Neuronal stem cell (in vitro differentiated cells): ENCODE data around the gene FNIP2.
"Not testable (repeated sequence)": the region's sequence is repeated elsewhere in the genome, so short reads cannot be mapped to it uniquely, and the experiment has no call there.

Experiments used
- DNase-seq: peaks from one replicate; pipeline ENCODE4 v3.0.0-alpha.2; 2013; ENCODE audit warnings: low spot score
- H2AFZ ChIP-seq: one replicate; pipeline ENCODE4 v1.6.1; 2013; ENCODE audit warnings: mild to moderate bottlenecking, low read length, inconsistent platforms
- H2AK5ac ChIP-seq: 2 replicates; pipeline ENCODE4 v1.6.1; 2013; ENCODE audit warnings: low read depth, mild to moderate bottlenecking, inconsistent platforms, low read length, moderate library complexity, mixed read lengths
- H2BK120ac ChIP-seq: 2 replicates; pipeline ENCODE4 v1.6.1; 2013; ENCODE audit warnings: low read depth, mild to moderate bottlenecking, inconsistent platforms, low read length, moderate library complexity, mixed read lengths
- H2BK12ac ChIP-seq: one replicate; pipeline ENCODE4 v1.6.1; 2013; ENCODE audit warnings: low read length, inconsistent platforms
- H2BK15ac ChIP-seq: 2 replicates; pipeline ENCODE4 v1.6.1; 2013; ENCODE audit warnings: mild to moderate bottlenecking, low read length, inconsistent platforms, mixed read lengths
- H2BK5ac ChIP-seq: one replicate; pipeline ENCODE4 v1.6.1; 2013; ENCODE audit warnings: inconsistent platforms, mild to moderate bottlenecking, low read length, moderate library complexity
- H3K14ac ChIP-seq: one replicate; pipeline ENCODE4 v1.6.1; 2013; ENCODE audit warnings: low read length, inconsistent platforms
- H3K18ac ChIP-seq: 2 replicates; pipeline ENCODE4 v1.6.1; 2013; ENCODE audit warnings: low read length, inconsistent platforms
- H3K23ac ChIP-seq: 2 replicates; pipeline ENCODE4 v1.6.1; 2013; ENCODE audit warnings: low read depth, mild to moderate bottlenecking, mixed read lengths, low read length, inconsistent platforms; ENCODE audit not compliant: poor library complexity
- H3K27ac ChIP-seq: replicated peaks from 3 replicates; pipeline ENCODE4 v1.5.1; 2013; ENCODE audit warnings: low read length, inconsistent platforms
- H3K27me3 ChIP-seq, 3 experiments: 2 replicates each; pipeline ENCODE4 v1.6.1; 2013; ENCODE audit warnings: low read length in 3 of 3, mild to moderate bottlenecking in 2 of 3, inconsistent platforms in 1 of 3, low read depth in 1 of 3, mixed read lengths in 1 of 3, moderate library complexity in 1 of 3; ENCODE audit not compliant: control insufficient read depth in 3 of 3, insufficient read depth in 3 of 3
- H3K36me3 ChIP-seq, 2 donors: replicated peaks in 1 of 2; 2 replicates each; pipeline ENCODE4 v1.6.1; 2013; ENCODE audit warnings: low read length in 2 of 2; ENCODE audit not compliant: control insufficient read depth in 2 of 2, insufficient read depth in 2 of 2
- H3K4ac ChIP-seq: 2 replicates; pipeline ENCODE4 v1.6.1; 2013; ENCODE audit warnings: inconsistent platforms, mild to moderate bottlenecking, low read length, moderate library complexity
- H3K4me1 ChIP-seq, 2 donors: 1 replicate in 1 of 2; 2 replicates in 1 of 2; pipeline ENCODE4 v1.6.1; 2013; ENCODE audit warnings: low read length in 2 of 2, low read depth in 1 of 2; ENCODE audit not compliant: control insufficient read depth in 2 of 2, insufficient read depth in 1 of 2
- H3K4me2 ChIP-seq: one replicate; pipeline ENCODE4 v1.6.1; 2013; ENCODE audit warnings: mild to moderate bottlenecking, low read length, inconsistent platforms; ENCODE audit not compliant: insufficient read depth, poor library complexity, severe bottlenecking
- H3K4me3 ChIP-seq, 2 donors: 2 replicates each; pipeline ENCODE4 v1.5.1; 2013; ENCODE audit warnings: low read length in 2 of 2, mild to moderate bottlenecking in 2 of 2, inconsistent platforms in 1 of 2, moderate library complexity in 1 of 2
- H3K79me1 ChIP-seq: one replicate; pipeline ENCODE4 v1.6.1; 2013; ENCODE audit warnings: low read depth, mild to moderate bottlenecking, inconsistent platforms, low read length, moderate library complexity
- H3K9ac ChIP-seq: one replicate; pipeline ENCODE4 v1.6.1; 2013; ENCODE audit warnings: mild to moderate bottlenecking, low read depth, low read length, inconsistent platforms; ENCODE audit not compliant: poor library complexity
- H3K9me3 ChIP-seq, 2 donors: replicated peaks in 1 of 2; 2 replicates each; pipeline versions ENCODE3 to v1.6.1; 2013; ENCODE audit warnings: low read length in 2 of 2, mild to moderate bottlenecking in 2 of 2, inconsistent platforms in 1 of 2, low read depth in 1 of 2, mixed read lengths in 1 of 2, moderate library complexity in 1 of 2; ENCODE audit not compliant: control insufficient read depth in 2 of 2, insufficient read depth in 1 of 2
- H4K8ac ChIP-seq: one replicate; pipeline ENCODE4 v1.6.1; 2013; ENCODE audit warnings: low read depth, mild to moderate bottlenecking, inconsistent platforms, low read length, moderate library complexity
- H4K91ac ChIP-seq: one replicate; pipeline ENCODE4 v1.6.1; 2013; ENCODE audit warnings: low read length, low read depth, mild to moderate bottlenecking, inconsistent platforms; ENCODE audit not compliant: poor library complexity
- WGBS, 2 donors: extraction: QIAGEN DNeasy Blood & Tissue Kit; methylation state at CpG; one replicate each; pipeline ENCODE4 v1.1.7; 2013; ENCODE audit warnings: missing lambda C conversion rate in 2 of 2, mixed read lengths in 1 of 2; ENCODE audit not compliant: insufficient read length in 2 of 2, insufficient replicate concordance in 1 of 2; ENCODE audit errors: extremely low coverage in 2 of 2; 5-methylcytosine and 5-hydroxymethylcytosine counted together

The FNIP2 gene

DNA sequence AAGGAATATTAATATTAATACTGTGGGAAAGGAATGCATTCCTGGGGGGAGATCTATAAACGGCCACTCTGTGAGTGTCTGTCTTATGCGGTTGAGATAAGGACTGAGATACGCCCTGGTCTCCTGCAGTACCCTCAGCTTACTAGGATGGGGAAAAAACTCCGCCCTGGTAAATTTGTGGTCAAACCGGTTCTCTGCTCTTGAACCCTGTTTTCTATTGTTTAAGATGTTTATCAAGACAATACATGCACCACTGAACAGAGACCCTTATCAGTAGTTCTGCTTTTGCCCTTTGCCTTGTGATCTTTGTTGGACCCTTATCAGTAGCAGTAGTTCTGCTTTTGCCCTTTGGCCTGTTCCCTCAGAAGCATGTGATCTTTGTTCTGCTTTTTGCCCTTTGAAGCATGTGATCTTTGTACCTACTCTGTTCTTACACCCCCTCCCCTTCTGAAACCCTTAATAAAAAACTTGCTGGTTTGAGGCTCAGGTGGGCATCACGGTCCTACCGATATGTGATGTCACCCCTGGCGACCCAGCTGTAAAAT is 151.7 kb downstream of the FNIP2 start:
- H3K27ac ChIP-seq, H2AK5ac ChIP-seq, H2BK120ac ChIP-seq, H4K8ac ChIP-seq, H3K4me1 ChIP-seq, H3K23ac ChIP-seq, H2BK12ac ChIP-seq, H3K27me3 ChIP-seq, H3K4me3 ChIP-seq, H2BK15ac ChIP-seq, H2BK5ac ChIP-seq, H3K79me1 ChIP-seq, H3K14ac ChIP-seq, H4K91ac ChIP-seq, DNase-seq, H3K4ac ChIP-seq, H3K18ac ChIP-seq, H2AFZ ChIP-seq, H3K36me3 ChIP-seq, H3K4me2 ChIP-seq, H3K9me3 ChIP-seq, H3K9ac ChIP-seq: not testable (repeated sequence)
- WGBS, 2 donors: no CpG with 5 or more reads among the region's 8 CpGs

- not testable (repeated sequence) for H3K23ac ChIP-seq, H3K27me3 ChIP-seq, H3K4me3 ChIP-seq, H2BK5ac ChIP-seq, H2AFZ ChIP-seq, H2BK12ac ChIP-seq, H3K79me1 ChIP-seq, H3K4me2 ChIP-seq, H4K91ac ChIP-seq, DNase-seq, H3K4me1 ChIP-seq, H3K27ac ChIP-seq, H3K4ac ChIP-seq, H3K18ac ChIP-seq, H3K9me3 ChIP-seq, H3K9ac ChIP-seq, H2AK5ac ChIP-seq, H4K8ac ChIP-seq, H3K36me3 ChIP-seq, H2BK120ac ChIP-seq, H2BK15ac ChIP-seq
- WGBS, 2 donors: no CpG with 5 or more reads among the region's 19 CpGs
- H3K14ac ChIP-seq: peak overlapping the region; percentile 38
Observed at GRCh38 chr4:158927774-158928173, 158.9 kb downstream of the FNIP2 start.

- H2AFZ ChIP-seq: no peak overlapping the region
- H3K4ac ChIP-seq: no peak overlapping the region
- H3K9ac ChIP-seq: no peak overlapping the region
- no peaks in the 10 kb centered on the region for H3K27me3 ChIP-seq
- no peaks in the 10 kb centered on the region for H3K36me3 ChIP-seq
- no peak overlapping the region for H3K4me3 ChIP-seq
- no peak overlapping the region for H3K14ac ChIP-seq
- no peak overlapping the region for H3K23ac ChIP-seq
- no peak overlapping the region for H3K4me2 ChIP-seq
- no peak overlapping the region for H4K8ac ChIP-seq
- no peak overlapping the region for H2AK5ac ChIP-seq
- H3K27ac ChIP-seq: no peak overlapping the region
- no peaks in the 10 kb centered on the region for H3K9me3 ChIP-seq
- DNase-seq: no peak
- no peak overlapping the region for H3K18ac ChIP-seq
- H3K4me1 ChIP-seq: peaks cover 0 to 1% of the 10 kb centered on the region in 2 donors
- H2BK15ac ChIP-seq: no peak overlapping the region
- H3K79me1 ChIP-seq: no peaks in the 10 kb centered on the region
- H2BK12ac ChIP-seq: no peak overlapping the region
- H2BK5ac ChIP-seq: no peak overlapping the region
- no peak overlapping the region for H4K91ac ChIP-seq
- H2BK120ac ChIP-seq: no peak overlapping the region
- no CpG with 5 or more reads among the region's 5 CpGs for WGBS, 2 donors
Observed at GRCh38 chr4:158929939-158930638, 161.3 kb downstream of the FNIP2 start.

DNA sequence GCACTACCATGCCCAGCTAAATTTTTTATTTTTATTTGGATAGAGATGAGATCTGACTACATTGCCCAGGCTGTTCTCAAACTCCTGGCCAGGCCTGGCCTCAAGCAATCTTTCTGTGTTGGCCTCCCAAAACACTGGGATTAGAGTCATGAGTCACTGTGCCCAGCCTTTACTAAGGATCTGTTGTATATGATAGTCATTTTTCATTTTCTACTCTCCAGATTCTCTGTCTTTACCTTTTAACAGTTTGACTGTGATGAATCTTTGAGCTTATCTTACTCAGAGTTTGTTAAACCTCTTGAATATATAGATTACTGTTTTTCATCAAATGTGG is 161.8 kb downstream of the FNIP2 start:
- no peak overlapping the region for H2AFZ ChIP-seq
- H3K27me3 ChIP-seq: no peaks in the 10 kb centered on the region
- no peak overlapping the region for H3K14ac ChIP-seq
- no peak overlapping the region for H3K9ac ChIP-seq
- no peak overlapping the region for H4K8ac ChIP-seq
- H3K4ac ChIP-seq: no peak overlapping the region
- H2BK15ac ChIP-seq: no peak overlapping the region
- no peak overlapping the region for H2AK5ac ChIP-seq
- H3K4me1 ChIP-seq: peaks cover 0 to 4% of the 10 kb centered on the region in 2 donors
- no peak overlapping the region for H3K4me2 ChIP-seq
- H3K9me3 ChIP-seq: no peaks in the 10 kb centered on the region
- no peak overlapping the region for H3K27ac ChIP-seq
- H4K91ac ChIP-seq: no peak overlapping the region
- H3K36me3 ChIP-seq: no peaks in the 10 kb centered on the region
- no peak overlapping the region for H2BK12ac ChIP-seq
- DNase-seq: no peak
- H2BK5ac ChIP-seq: no peak overlapping the region
- no peak overlapping the region for H3K23ac ChIP-seq
- H3K18ac ChIP-seq: no peak overlapping the region
- H2BK120ac ChIP-seq: no peak overlapping the region
- no peak overlapping the region for H3K4me3 ChIP-seq
- H3K79me1 ChIP-seq: no peaks in the 10 kb centered on the region
